Measurements from ENCODE around the gene SLC25A12.

The SLC25A12 gene

DNA sequence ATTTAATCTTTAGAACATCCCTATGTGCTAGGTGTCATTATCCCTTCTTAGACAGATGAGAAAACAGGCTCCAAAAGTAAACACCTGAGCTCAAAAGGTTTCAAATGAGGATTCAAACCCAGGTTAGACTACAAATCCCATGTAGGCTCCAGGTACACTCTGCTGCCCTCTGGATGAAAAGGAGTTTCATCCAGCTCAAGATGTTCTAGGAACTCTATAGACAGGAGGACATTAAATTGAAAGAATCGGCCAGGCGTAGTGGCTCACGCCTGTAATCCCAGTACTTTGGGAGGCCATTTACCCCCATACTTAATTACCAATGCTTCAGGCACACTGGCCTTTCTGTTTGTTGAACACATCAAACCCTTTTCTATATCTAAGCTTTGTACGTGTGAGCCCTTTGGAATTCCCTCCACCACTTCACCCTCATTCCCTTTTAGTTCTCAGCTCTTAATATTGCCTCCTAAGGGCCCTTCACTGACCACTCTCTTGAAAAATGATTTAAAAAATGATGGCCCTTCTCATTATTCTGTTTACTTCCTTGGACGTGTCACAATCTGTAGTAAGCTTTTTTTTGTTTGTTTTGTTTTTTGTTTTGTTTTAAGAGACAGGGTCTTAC lies 10.7 kb downstream of the SLC25A12 start:
- no peak for DNase-seq

GRCh38 chr2:171882089-171882769 lies 11.8 kb downstream of the SLC25A12 start:
- DNase-seq = no peak

- no peak for DNase-seq
These were observed 13.3 kb downstream of the SLC25A12 start for GRCh38 chr2:171880774-171881173.

DNA sequence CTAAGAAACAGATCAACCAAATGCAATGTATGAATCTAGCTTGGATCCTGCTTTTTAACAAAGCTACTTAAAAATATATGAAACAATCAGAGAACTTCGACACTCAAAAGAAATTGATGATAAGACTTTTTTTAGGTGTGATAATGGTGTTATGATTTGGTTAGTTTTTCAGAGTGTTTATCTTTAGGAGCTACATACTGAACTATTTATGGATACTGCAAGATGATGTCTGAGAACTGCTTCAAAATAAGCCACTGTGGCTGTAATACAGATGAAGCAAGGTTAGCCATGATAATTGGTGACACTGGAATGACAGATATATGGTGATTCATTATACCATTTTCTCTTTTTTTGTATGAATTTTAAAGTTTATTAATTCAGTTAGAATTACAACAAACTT lies 14.2 kb downstream of the SLC25A12 start:
- no peak for DNase-seq

DNA sequence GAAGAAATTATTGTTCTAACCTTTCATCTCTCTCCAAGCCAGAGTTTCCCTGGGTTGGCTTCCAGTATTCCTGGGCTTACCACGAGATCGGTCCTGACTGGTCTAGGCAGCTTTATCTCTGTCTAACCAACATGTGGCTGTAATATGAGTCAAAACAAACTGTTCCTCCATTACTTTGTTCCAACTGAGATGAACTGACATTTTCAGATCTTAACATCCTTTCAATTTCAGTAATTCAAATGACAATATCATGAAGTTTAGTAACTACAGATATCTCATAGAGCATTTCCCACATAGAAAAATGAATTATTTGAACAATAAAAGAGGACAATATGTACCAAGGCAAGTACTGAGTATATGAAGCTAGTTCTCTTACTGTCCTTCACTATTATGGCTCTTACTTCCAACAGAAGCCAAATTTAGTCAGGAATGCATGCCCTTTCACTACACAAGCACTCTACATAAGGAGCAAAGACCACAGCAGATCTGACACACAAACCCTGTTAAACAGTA lies 15.5 kb downstream of the SLC25A12 start:
- DNase-seq = no peak

GRCh38 chr2:171874963-171875362 lies 19.1 kb downstream of the SLC25A12 start:
- no peak for DNase-seq

DNA sequence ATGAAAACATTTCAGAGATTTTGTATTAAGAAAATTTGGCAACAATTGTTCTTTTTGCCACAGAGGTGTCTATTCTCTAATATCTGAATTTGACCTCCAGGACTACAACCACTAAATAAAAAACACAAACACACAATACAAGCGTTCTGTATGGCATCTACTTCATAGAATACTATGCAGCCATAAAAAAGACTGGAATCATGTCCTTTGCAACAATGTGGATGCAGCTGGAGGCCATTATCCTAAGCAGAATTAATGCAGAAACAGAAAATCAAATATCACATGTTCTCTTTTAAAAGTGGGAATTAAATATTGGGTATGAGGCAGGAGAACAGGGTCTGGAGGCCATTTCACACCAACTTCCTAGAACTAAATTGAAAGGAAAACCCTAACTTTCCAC lies 19.5 kb downstream of the SLC25A12 start:
- DNase-seq = no peak

DNA sequence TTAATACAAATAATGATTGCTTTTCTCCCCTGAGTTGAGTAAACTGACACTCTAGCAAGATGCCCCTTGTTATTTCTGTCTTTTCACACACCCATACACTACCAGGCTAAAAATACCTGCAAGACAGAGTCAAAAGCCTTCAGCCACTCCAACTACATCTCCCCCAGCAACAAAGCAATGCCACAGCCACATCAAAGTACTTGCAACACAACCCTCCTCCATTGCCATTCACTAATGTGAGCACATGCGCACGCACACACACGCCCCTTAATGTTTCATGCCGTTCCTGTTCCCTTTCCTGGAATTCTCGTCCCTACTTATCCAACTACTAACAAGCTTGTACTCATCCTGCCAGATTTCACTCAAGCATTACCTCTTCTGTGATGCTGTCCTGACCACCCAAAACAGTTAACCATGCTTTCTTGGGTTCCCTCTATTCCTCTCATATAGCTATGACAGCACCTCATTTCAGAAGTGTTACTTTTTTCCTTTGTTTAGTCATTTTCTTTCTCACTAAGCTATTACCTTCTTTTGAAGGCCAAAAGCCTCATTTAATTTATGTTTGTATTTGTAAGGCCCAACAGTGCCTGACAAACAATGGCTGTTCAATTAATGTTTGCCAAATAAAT lies 29.6 kb downstream of the SLC25A12 start:
- no peak for DNase-seq

- DNase-seq = no peak
These were observed 31.5 kb downstream of the SLC25A12 start for GRCh38 chr2:171862501-171862900.

- no peak for DNase-seq
These were observed 35.6 kb downstream of the SLC25A12 start for GRCh38 chr2:171858397-171858958.

- no peak for DNase-seq
These were observed 38.6 kb downstream of the SLC25A12 start for GRCh38 chr2:171855401-171855800.

DNA sequence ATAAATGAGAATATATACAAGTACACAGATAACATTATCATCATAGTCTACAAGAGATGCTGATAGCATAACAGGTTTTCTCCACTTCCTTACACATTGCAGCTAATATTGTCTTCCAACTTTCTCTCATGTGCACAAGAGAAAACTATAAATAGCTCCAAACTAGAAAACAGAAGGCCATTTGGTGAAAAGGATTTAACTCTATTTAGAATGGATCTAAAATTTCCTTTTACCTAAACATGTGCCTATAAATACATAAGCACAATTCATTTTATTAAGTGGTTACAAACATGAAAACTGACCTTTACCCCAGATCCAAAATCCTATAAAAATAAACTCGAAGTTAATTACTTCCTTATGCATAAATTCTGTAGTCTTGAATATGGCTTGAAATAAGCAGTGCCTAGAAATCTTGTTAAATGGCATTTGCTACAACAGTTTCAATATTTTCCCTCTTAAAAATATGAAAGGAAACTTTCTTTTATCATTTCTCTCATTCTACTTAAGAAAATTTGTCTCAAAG lies 41.6 kb downstream of the SLC25A12 start:
- DNase-seq = no peak

DNA sequence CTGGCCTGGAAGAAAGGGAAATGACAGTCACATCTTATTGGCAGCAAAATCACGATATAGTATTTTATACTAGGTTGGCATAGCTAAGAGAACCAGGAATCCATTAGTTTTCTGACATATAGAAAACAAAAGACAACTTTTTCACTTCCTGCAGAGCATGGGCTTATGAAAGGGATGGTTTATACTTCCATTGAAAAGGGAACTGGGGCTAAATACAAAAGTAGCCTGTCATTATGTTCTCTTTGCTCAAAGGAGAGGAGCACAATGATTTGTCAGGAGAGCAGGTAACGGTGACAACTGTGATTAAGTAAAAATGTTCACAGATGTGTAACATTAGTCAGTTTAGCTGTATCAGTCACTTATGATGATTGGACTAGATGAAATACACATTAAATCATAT lies 46.4 kb downstream of the SLC25A12 start:
- DNase-seq = no peak

GRCh38 chr2:171846894-171847293 lies 47.1 kb downstream of the SLC25A12 start:
- no peak for DNase-seq

DNA sequence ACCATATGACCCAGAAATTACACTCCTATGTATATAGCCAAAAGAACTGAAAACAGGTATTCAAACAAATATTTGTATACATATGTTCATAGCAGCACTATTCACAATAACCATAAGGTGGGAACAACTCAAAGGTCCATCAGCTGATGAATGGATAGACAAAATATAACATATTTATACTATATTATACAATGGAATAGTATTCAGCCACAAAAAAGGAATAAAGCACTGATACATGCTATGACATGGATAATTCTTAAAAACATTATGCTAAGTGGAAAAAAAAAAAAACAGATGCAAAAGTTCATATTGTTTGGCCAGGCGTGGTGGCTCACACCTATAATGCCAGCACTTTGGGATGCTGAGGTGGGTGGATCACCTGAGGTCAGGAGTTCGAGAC lies 52.0 kb downstream of the SLC25A12 start:
- no peak for DNase-seq

DNA sequence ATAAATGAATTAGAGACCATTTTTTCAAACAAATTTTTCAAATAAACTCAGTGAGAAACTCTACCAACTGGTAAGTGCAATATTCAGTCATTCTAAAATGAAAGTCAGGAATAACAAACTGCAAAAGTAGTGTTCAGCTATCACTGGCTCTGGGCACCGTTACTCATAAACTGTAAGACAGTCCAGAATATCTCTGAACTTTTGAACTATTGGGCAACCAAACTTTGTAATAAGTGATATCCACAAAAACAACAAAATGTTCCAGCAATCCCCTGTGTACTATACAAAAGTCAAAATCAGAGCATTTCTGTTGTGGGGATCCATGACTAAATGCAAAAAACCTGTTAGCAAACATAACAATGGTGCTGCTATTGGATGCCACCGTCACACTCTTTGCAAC lies 56.3 kb downstream of the SLC25A12 start:
- no peak for DNase-seq

GRCh38 chr2:171836146-171836910 lies 57.7 kb downstream of the SLC25A12 start:
- DNase-seq = no peak

DNA sequence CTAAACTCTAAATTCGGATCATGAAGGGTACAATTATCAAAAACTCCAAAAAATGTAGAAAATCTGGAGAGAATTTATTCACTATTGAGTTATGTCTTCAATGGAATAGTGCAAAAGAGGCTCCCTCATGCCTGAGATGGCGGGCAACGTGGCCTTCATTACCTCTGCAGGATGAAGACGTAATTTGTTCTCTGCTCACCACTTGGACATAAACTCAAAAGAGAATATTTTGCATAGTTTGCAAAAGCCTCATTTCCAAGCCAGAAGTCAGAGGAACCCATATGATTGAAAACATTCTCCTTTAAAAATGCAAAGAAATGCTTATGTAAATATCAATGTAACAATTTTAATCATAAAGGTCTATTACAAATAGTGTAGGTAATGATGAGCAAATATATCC lies 58.7 kb downstream of the SLC25A12 start:
- no peak for DNase-seq

- no peak for DNase-seq
These were observed 59.8 kb downstream of the SLC25A12 start for GRCh38 chr2:171834286-171834685.

GRCh38 chr2:171832489-171832888 lies 61.6 kb downstream of the SLC25A12 start:
- no peak for DNase-seq

GRCh38 chr2:171830039-171830438 lies 64.0 kb downstream of the SLC25A12 start:
- no peak for DNase-seq

DNA sequence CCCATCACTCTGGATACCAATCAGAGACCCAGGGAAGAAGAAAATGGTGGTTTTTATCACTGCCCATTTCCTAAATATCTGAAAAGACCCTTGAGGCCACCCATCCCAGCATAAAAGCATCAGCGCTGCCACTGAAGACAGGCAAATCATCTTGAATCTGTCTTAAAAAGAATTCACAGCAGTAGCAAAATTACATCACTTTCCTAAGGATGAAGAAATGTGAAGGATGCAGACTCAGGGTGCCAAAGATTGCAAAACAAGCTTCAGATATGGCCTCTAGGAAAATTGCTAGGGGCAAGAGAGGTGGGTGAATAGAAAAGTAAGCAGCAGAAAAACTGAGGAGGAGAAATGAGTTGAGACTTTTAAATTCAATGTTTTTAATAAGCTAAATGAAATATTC lies 70.0 kb downstream of the SLC25A12 start:
- no peak for DNase-seq

Data from CD4-positive, alpha-beta T cell treated with Interleukin-17A for 1 hour (primary cell).